Endodermal cell (in vitro differentiated cells): ENCODE data around the gene MAP4K4. TPM values are rescaled to one million over a fixed set of nuclear protein-coding genes. Genes with fewer than 3 reads are reported as not detected.
A peak's percentile ranks its signal among the peaks of the same experiment; 100 is the strongest.

ENCODE experiments used
- DNase-seq: peaks from one replicate; pipeline ENCODE4 v3.0.0-alpha.2; 2017
- H3K27ac ChIP-seq: 2 replicates; pipeline ENCODE4 v1.5.1; 2013; ENCODE audit warnings: mild to moderate bottlenecking, low read depth, low read length, moderate library complexity
- H3K27me3 ChIP-seq: 2 replicates; pipeline ENCODE4 v1.6.1; 2013; ENCODE audit warnings: mild to moderate bottlenecking, low read length, moderate library complexity; ENCODE audit not compliant: insufficient read depth, control insufficient read depth, poor library complexity, severe bottlenecking
- H3K36me3 ChIP-seq: 2 replicates; pipeline ENCODE4 v1.7.0; 2013; ENCODE audit warnings: mild to moderate bottlenecking, low read length, moderate library complexity; ENCODE audit not compliant: control insufficient read depth, insufficient read depth
- H3K4me1 ChIP-seq: one replicate; pipeline ENCODE4 v1.7.0; 2013; ENCODE audit warnings: low read length; ENCODE audit not compliant: control insufficient read depth, insufficient read depth
- H3K4me3 ChIP-seq: 2 replicates; pipeline ENCODE4 v1.5.1; 2013; ENCODE audit warnings: mild to moderate bottlenecking, low read length, moderate library complexity
- H3K9ac ChIP-seq: 2 replicates; pipeline ENCODE4 v1.6.1; 2013; ENCODE audit warnings: mild to moderate bottlenecking, low read length, moderate library complexity; ENCODE audit not compliant: poor library complexity, severe bottlenecking; ENCODE audit errors: extremely low read depth
- H3K9me3 ChIP-seq: 2 replicates; pipeline ENCODE4 v1.6.1; 2013; ENCODE audit warnings: mild to moderate bottlenecking, low read length, moderate library complexity; ENCODE audit not compliant: control insufficient read depth
- H3K27ac Mint-ChIP-seq: 2 replicates; pipeline ENCODE4 v1.8.0; 2020; ENCODE audit warnings: mixed read lengths
- H3K27me3 Mint-ChIP-seq: 2 replicates; pipeline ENCODE4 v1.8.0; 2021; ENCODE audit warnings: mild to moderate bottlenecking, mixed read lengths; ENCODE audit not compliant: insufficient read depth
- H3K36me3 Mint-ChIP-seq: 2 replicates; pipeline ENCODE4 v1.8.0; 2020; ENCODE audit warnings: low read depth, mixed read lengths
- H3K4me1 Mint-ChIP-seq: 2 replicates; pipeline ENCODE4 v1.8.0; 2020; ENCODE audit warnings: mixed read lengths
- H3K4me3 Mint-ChIP-seq: 2 replicates; pipeline ENCODE4 v1.8.0; 2020; ENCODE audit warnings: mild to moderate bottlenecking, moderate library complexity, mixed read lengths
- H3K9me3 Mint-ChIP-seq: 2 replicates; pipeline ENCODE4 v1.8.0; 2020; ENCODE audit warnings: mild to moderate bottlenecking, mixed read lengths
- CTCF ChIP-seq: fragments of 200-600 bp; sonication (generic); conservative IDR thresholded peaks from 2 replicates; pipeline ENCODE4 v1.5.0; 2021; ENCODE audit warnings: antibody characterized with exemption, mild to moderate bottlenecking
- WGBS, 2 experiments: methylation state at CpG; one replicate each; pipeline versions ENCODE4 v1.1.5 to v1.1.7; 2013; ENCODE audit warnings: missing lambda C conversion rate in 2 of 2, mixed read lengths in 1 of 2; ENCODE audit not compliant: insufficient coverage in 1 of 2, insufficient read length in 1 of 2; 5-methylcytosine and 5-hydroxymethylcytosine counted together
- total RNA-seq, 2 donors: library from RNA; stranded (reverse); fragmentation: NEBNext Ultra II Directional in 1 of 2; extraction: Animal tissue kit (Norgen Biotek cat#: 25700) in 1 of 2; gene quantifications; 2 replicates in 1 of 2; 3 replicates in 1 of 2; pipeline ENCODE4 v1.2.1, GENCODE V29; 2021

Gene MAP4K4
- total RNA-seq, 2 donors from 2014 or later, result 130 to 142 TPM

- no peaks in the 10 kb centered on the region for H3K36me3 Mint-ChIP-seq
- no peaks in the 10 kb centered on the region for H3K27me3 ChIP-seq
- H3K9me3 ChIP-seq, result no peaks in the 10 kb centered on the region
- peaks cover 3% of the 10 kb centered on the region for H3K4me1 ChIP-seq
- WGBS, 2 experiments, result 95 to 96% methylated on average over 3 of the region's 3 CpGs
- peaks cover 6% of the 10 kb centered on the region for H3K36me3 ChIP-seq
- no peak for DNase-seq
- H3K27ac ChIP-seq, result no peak overlapping the region
- no peaks in the 10 kb centered on the region for H3K27me3 Mint-ChIP-seq
- H3K4me3 ChIP-seq, result no peak overlapping the region
- no peak overlapping the region for H3K4me3 Mint-ChIP-seq
- H3K4me1 Mint-ChIP-seq, result peaks cover 33% of the 10 kb centered on the region
- H3K27ac Mint-ChIP-seq, result no peak overlapping the region
- H3K9ac ChIP-seq, result no peak overlapping the region
- TF ChIP-seq CTCF, result no peak
- H3K9me3 Mint-ChIP-seq, result no peaks in the 10 kb centered on the region
These were observed 104.0 kb downstream of the MAP4K4 start for GRCh38 chr2:101801496-101801895.

GRCh38 chr2:101802329-101802728, 104.8 kb downstream of the MAP4K4 start:
- Mint-ChIP-seq H3K4me3 (no peak overlapping the region), H3K4me1 (peaks cover 32% of the 10 kb centered on the region), H3K36me3 (no peaks in the 10 kb centered on the region), H3K27ac (peak overlapping the region; percentile 46), H3K27me3 (no peaks in the 10 kb centered on the region), H3K9me3 (no peaks in the 10 kb centered on the region)
- no peaks in the 10 kb centered on the region for H3K9me3 ChIP-seq
- H3K36me3 ChIP-seq, result peaks cover 6% of the 10 kb centered on the region
- no peak overlapping the region for H3K9ac ChIP-seq
- H3K27ac ChIP-seq, result no peak overlapping the region
- no peak overlapping the region for H3K4me3 ChIP-seq
- TF ChIP-seq CTCF, result no peak
- no peaks in the 10 kb centered on the region for H3K27me3 ChIP-seq
- H3K4me1 ChIP-seq, result no peaks in the 10 kb centered on the region
- DNase-seq, result no peak
- 89 to 92% methylated on average over 4 to 5 of the region's 5 CpGs for WGBS, 2 experiments

GRCh38 chr2:101803128-101803527, 105.6 kb downstream of the MAP4K4 start:
- Histone ChIP-seq H3K4me1 (no peaks in the 10 kb centered on the region), H3K27me3 (no peaks in the 10 kb centered on the region), H3K9ac (no peak overlapping the region), H3K4me3 (no peak overlapping the region), H3K36me3 (peaks cover 6% of the 10 kb centered on the region), H3K27ac (no peak overlapping the region), H3K9me3 (no peaks in the 10 kb centered on the region)
- Mint-ChIP-seq H3K27ac (peak overlapping the region; percentile 37), H3K36me3 (no peaks in the 10 kb centered on the region), H3K4me3 (no peak overlapping the region), H3K9me3 (no peaks in the 10 kb centered on the region), H3K27me3 (no peaks in the 10 kb centered on the region), H3K4me1 (peaks cover 40% of the 10 kb centered on the region)
- 87% methylated on average over 1 of the region's 1 CpG; no CpG with 5 or more reads in 1 of the 2 experiments for WGBS, 2 experiments
- TF ChIP-seq CTCF, result no peak
- no peak for DNase-seq
